ENCODE measurements around the gene TICRR.

GRCh38 chr15:89631902-89632264 is 56.6 kb downstream of the TICRR start:
- TF ChIP-seq FOXA1 (IDR thresholded peaks at IDR 0.05) = no peak
- no peak for TF ChIP-seq FOXK2 (IDR thresholded peaks at IDR 0.05)
- TF ChIP-seq SP1 (IDR thresholded peaks at IDR 0.05) = no peak
- no peak for TF ChIP-seq CTBP1 (IDR thresholded peaks at IDR 0.05; ENCODE audit: borderline replicate concordance)
